ENCODE data around the gene PALLD. TPM values are rescaled to one million over a fixed set of nuclear protein-coding genes. Genes with fewer than 3 reads are reported as not detected.

PALLD gene
- total RNA-seq, 2 experiments from 2014 or later = 0.49 to 0.78 TPM

- Histone ChIP-seq H3K27ac (ENCODE audit: low read depth in 1 of 2, low read length in 2 of 2) (no peak overlapping the region), H3K9me3 (ENCODE audit: control insufficient read depth in 1 of 2, insufficient read depth in 1 of 2, low read length in 2 of 2) (no peaks in the 10 kb centered on the region), H3K4me1 (ENCODE audit: insufficient read depth, low read length) (no peaks in the 10 kb centered on the region), H3K36me3 (ENCODE audit: insufficient read depth, low read length) (no peaks in the 10 kb centered on the region), H3K4me3 (ENCODE audit: low read length) (no peak overlapping the region), H3K27me3 (ENCODE audit: control insufficient read depth in 1 of 2, insufficient read depth in 2 of 2, low read length in 2 of 2) (no peaks in the 10 kb centered on the region)
- no peak overlapping the region for H3K4me3 Mint-ChIP-seq
- no peaks in the 10 kb centered on the region for H3K4me1 Mint-ChIP-seq (ENCODE audit: low read depth)
- H3K36me3 Mint-ChIP-seq (ENCODE audit: low read depth) = no peaks in the 10 kb centered on the region
- no peak overlapping the region for H3K27ac Mint-ChIP-seq
- TF ChIP-seq, protein P1, sequence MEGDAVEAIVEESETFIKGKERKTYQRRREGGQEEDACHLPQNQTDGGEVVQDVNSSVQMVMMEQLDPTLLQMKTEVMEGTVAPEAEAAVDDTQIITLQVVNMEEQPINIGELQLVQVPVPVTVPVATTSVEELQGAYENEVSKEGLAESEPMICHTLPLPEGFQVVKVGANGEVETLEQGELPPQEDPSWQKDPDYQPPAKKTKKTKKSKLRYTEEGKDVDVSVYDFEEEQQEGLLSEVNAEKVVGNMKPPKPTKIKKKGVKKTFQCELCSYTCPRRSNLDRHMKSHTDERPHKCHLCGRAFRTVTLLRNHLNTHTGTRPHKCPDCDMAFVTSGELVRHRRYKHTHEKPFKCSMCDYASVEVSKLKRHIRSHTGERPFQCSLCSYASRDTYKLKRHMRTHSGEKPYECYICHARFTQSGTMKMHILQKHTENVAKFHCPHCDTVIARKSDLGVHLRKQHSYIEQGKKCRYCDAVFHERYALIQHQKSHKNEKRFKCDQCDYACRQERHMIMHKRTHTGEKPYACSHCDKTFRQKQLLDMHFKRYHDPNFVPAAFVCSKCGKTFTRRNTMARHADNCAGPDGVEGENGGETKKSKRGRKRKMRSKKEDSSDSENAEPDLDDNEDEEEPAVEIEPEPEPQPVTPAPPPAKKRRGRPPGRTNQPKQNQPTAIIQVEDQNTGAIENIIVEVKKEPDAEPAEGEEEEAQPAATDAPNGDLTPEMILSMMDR (IDR thresholded peaks at IDR 0.05) = no peak
- no peak for ATAC-seq (ENCODE audit: poor library complexity)
- DNase-seq = no peak
- H3K9me3 Mint-ChIP-seq = no peaks in the 10 kb centered on the region
- ChIA-PET CTCF (interaction anchor here (1.6 kb wide), 1 partner anchor 19 kb away, joined by 3 read pairs; no protein-coding TSS in a partner anchor), POLR2A (no interaction called here)
- intact Hi-C loops (cut with DNase I, micrococcal nuclease) = no loop called here
- peaks cover 13% of the 10 kb centered on the region for H3K27me3 Mint-ChIP-seq
Measured at GRCh38 chr4:168541266-168541953, 44.6 kb downstream of the PALLD start.

GRCh38 chr4:168549143-168549542, 52.3 kb downstream of the PALLD start:
- no peak overlapping the region for H3K4me3 ChIP-seq (ENCODE audit: low read length)
- intact Hi-C loops (cut with DNase I, micrococcal nuclease) = no loop called here
- TF ChIP-seq, protein P1 (IDR thresholded peaks at IDR 0.05) = no peak
- Mint-ChIP-seq H3K4me3 (no peak overlapping the region), H3K36me3 (ENCODE audit: low read depth) (no peaks in the 10 kb centered on the region), H3K9me3 (no peaks in the 10 kb centered on the region), H3K27me3 (peaks cover 10% of the 10 kb centered on the region), H3K27ac (no peak overlapping the region), H3K4me1 (ENCODE audit: low read depth) (no peaks in the 10 kb centered on the region)
- CTCF ChIA-PET = no interaction called here
- H3K27me3 ChIP-seq (ENCODE audit: control insufficient read depth in 1 of 2, insufficient read depth in 2 of 2, low read length in 2 of 2) = no peaks in the 10 kb centered on the region
- ATAC-seq (ENCODE audit: poor library complexity) (no peak), DNase-seq (no peak)
- H3K27ac ChIP-seq (ENCODE audit: low read depth in 1 of 2, low read length in 2 of 2) = no peak overlapping the region
- H3K36me3 ChIP-seq (ENCODE audit: insufficient read depth, low read length) = no peaks in the 10 kb centered on the region
- POLR2A ChIA-PET = no interaction called here
- no peaks in the 10 kb centered on the region for H3K4me1 ChIP-seq (ENCODE audit: insufficient read depth, low read length)
- H3K9me3 ChIP-seq (ENCODE audit: control insufficient read depth in 1 of 2, insufficient read depth in 1 of 2, low read length in 2 of 2) = no peaks in the 10 kb centered on the region

- DNase-seq = no peak
- POLR2A ChIA-PET = no interaction called here
- Mint-ChIP-seq H3K9me3 (no peaks in the 10 kb centered on the region), H3K36me3 (ENCODE audit: low read depth) (no peaks in the 10 kb centered on the region), H3K27me3 (peaks cover 10% of the 10 kb centered on the region), H3K4me3 (no peak overlapping the region), H3K4me1 (ENCODE audit: low read depth) (no peaks in the 10 kb centered on the region), H3K27ac (no peak overlapping the region)
- H3K9me3 ChIP-seq (ENCODE audit: control insufficient read depth in 1 of 2, insufficient read depth in 1 of 2, low read length in 2 of 2) = no peaks in the 10 kb centered on the region
- no peak for ATAC-seq (ENCODE audit: poor library complexity)
- H3K27ac ChIP-seq (ENCODE audit: low read depth in 1 of 2, low read length in 2 of 2) = no peak overlapping the region
- intact Hi-C loops (cut with DNase I, micrococcal nuclease) = loop anchor here in 1 of 2 experiments (5.0 kb wide), 1 partner anchor 1528 kb away; no protein-coding TSS in a partner anchor
- TF ChIP-seq, protein P1 (IDR thresholded peaks at IDR 0.05) = no peak
- H3K4me3 ChIP-seq (ENCODE audit: low read length) = no peak overlapping the region
- H3K4me1 ChIP-seq (ENCODE audit: insufficient read depth, low read length) = no peaks in the 10 kb centered on the region
- H3K27me3 ChIP-seq (ENCODE audit: control insufficient read depth in 1 of 2, insufficient read depth in 2 of 2, low read length in 2 of 2) = no peaks in the 10 kb centered on the region
- no peaks in the 10 kb centered on the region for H3K36me3 ChIP-seq (ENCODE audit: insufficient read depth, low read length)
- CTCF ChIA-PET = no interaction called here
Measured at GRCh38 chr4:168550064-168550766, 53.4 kb downstream of the PALLD start.
